ENCODE results near the gene UNKL. TPM values are rescaled to one million over a fixed set of nuclear protein-coding genes. Genes with fewer than 3 reads are reported as not detected.

Gene UNKL
- total RNA-seq, 2 donors from 2014 or later: 22.1 to 42.8 TPM

GRCh38 chr16:1392826-1393225 lies 21.7 kb downstream of the UNKL start:
- Histone ChIP-seq H3K27me3 (replicated peaks; ENCODE audit: insufficient read depth) (no peaks in the 10 kb centered on the region), H3K4me1 (ENCODE audit: control insufficient read depth in 1 of 2, low read depth in 2 of 2) (no peaks in the 10 kb centered on the region), H3K9me3 (no peaks in the 10 kb centered on the region), H3K27ac (no peak overlapping the region), H3K4me3 (no peak overlapping the region), H3K36me3 (peaks cover 48% of the 10 kb centered on the region)
- ATAC-seq (ENCODE audit: insufficient number of reproducible peaks, low FRiP score, low read depth): no peak
- no peak for TF ChIP-seq CTCF (IDR thresholded peaks at IDR 0.05)
- no peak for DNase-seq (ENCODE audit: low spot score)

DNA sequence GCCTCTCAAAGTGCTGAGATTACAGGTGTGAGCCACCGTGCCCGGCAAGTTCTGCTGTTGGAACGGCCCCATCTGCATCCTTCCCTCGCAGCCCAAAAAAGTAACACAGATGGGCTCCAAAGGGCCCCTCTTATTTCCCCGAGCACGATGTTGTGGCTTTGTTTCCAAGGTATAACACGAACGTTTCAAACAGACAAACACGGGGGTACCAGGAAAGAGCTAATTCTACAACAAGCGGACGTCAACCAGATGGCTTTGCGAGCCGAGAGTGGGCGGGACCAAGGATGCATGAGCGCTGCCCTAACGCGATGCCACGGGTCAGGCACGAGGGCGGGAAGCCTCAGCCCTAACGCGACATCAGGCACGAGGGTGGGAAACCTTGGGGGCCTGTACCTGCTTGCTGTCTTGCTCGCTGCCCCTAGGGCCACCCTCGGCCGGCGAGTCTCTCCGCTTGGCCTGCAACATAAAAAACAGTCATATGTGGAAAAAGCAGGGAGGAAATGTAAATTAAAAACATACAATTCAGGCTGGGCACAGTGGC lies 24.2 kb downstream of the UNKL start:
- TF ChIP-seq CTCF (IDR thresholded peaks at IDR 0.05): no peak
- ATAC-seq (ENCODE audit: insufficient number of reproducible peaks, low FRiP score, low read depth) (no peak), DNase-seq (ENCODE audit: low spot score) (no peak)
- H3K27ac ChIP-seq: no peak overlapping the region
- H3K9me3 ChIP-seq: no peaks in the 10 kb centered on the region
- H3K36me3 ChIP-seq: peaks cover 42% of the 10 kb centered on the region
- no peak overlapping the region for H3K4me3 ChIP-seq
- H3K4me1 ChIP-seq (ENCODE audit: control insufficient read depth in 1 of 2, low read depth in 2 of 2): no peaks in the 10 kb centered on the region
- no peaks in the 10 kb centered on the region for H3K27me3 ChIP-seq (replicated peaks; ENCODE audit: insufficient read depth)

GRCh38 chr16:1389762-1390161 lies 24.7 kb downstream of the UNKL start:
- Histone ChIP-seq H3K4me1 (ENCODE audit: control insufficient read depth in 1 of 2, low read depth in 2 of 2) (no peaks in the 10 kb centered on the region), H3K36me3 (peaks cover 46% of the 10 kb centered on the region)
- ATAC-seq (ENCODE audit: insufficient number of reproducible peaks, low FRiP score, low read depth): no peak

GRCh38 chr16:1387331-1387730 lies 27.2 kb downstream of the UNKL start:
- Histone ChIP-seq H3K27ac (no peak overlapping the region), H3K9me3 (no peaks in the 10 kb centered on the region), H3K27me3 (replicated peaks; ENCODE audit: insufficient read depth) (no peaks in the 10 kb centered on the region), H3K36me3 (peaks cover 36% of the 10 kb centered on the region), H3K4me3 (no peak overlapping the region), H3K4me1 (ENCODE audit: control insufficient read depth in 1 of 2, low read depth in 2 of 2) (no peaks in the 10 kb centered on the region)
- ATAC-seq (ENCODE audit: insufficient number of reproducible peaks, low FRiP score, low read depth) (no peak), DNase-seq (ENCODE audit: low spot score) (no peak)
- no peak for TF ChIP-seq CTCF (IDR thresholded peaks at IDR 0.05)

More at GRCh38 chr16:1389762-1390161, 24.7 kb downstream of the UNKL start:
- Histone ChIP-seq H3K9me3 (no peaks in the 10 kb centered on the region), H3K27ac (no peak overlapping the region), H3K27me3 (replicated peaks; ENCODE audit: insufficient read depth) (no peaks in the 10 kb centered on the region), H3K4me3 (no peak overlapping the region)
- DNase-seq (ENCODE audit: low spot score): no peak
- TF ChIP-seq CTCF (IDR thresholded peaks at IDR 0.05): no peak

GRCh38 chr16:1385232-1385631 lies 29.3 kb downstream of the UNKL start:
- H3K27me3 ChIP-seq (replicated peaks; ENCODE audit: insufficient read depth): no peaks in the 10 kb centered on the region
- no peak for ATAC-seq (ENCODE audit: insufficient number of reproducible peaks, low FRiP score, low read depth)
- no peak overlapping the region for H3K27ac ChIP-seq
- DNase-seq (ENCODE audit: low spot score): no peak
- H3K4me1 ChIP-seq (ENCODE audit: control insufficient read depth in 1 of 2, low read depth in 2 of 2): no peaks in the 10 kb centered on the region
- H3K4me3 ChIP-seq: no peak overlapping the region
- peaks cover 40% of the 10 kb centered on the region for H3K36me3 ChIP-seq
- no peak for TF ChIP-seq CTCF (IDR thresholded peaks at IDR 0.05)
- no peaks in the 10 kb centered on the region for H3K9me3 ChIP-seq

Data from thoracic aorta (tissue), 2 donors.